ENCODE results near the gene RNF19B. TPM values are rescaled to one million over a fixed set of nuclear protein-coding genes. Genes with fewer than 3 reads are reported as not detected.
A peak's percentile ranks its signal among the peaks of the same experiment; 100 is the strongest.
"Not testable (repeated sequence)": the region's sequence is repeated elsewhere in the genome, so short reads cannot be mapped to it uniquely, and the experiment has no call there.

The RNF19B gene
- total and polyA plus RNA-seq, 7 donors: 10.4 to 32.5 (median 18.8) TPM

- no peaks in the 10 kb centered on the region for H3K9me3 ChIP-seq
- 47 to 64% (median 49%) methylated on average over 2 of the region's 2 CpGs for WGBS, 3 donors
- H3K27me3 ChIP-seq (ENCODE audit: insufficient read depth in 3 of 3, low read length in 2 of 3): no peaks in the 10 kb centered on the region
- peak in 2 of 4 donors; percentile 2 to 17 for ATAC-seq
- H3K27ac ChIP-seq: peak overlapping the region; percentile 30
- no peak for TF ChIP-seq CTCF (IDR thresholded peaks at IDR 0.05)
- intact Hi-C loops (cut with DNase I): no loop called here
- no peak for DNase-seq
- peaks cover 0 to 3% of the 10 kb centered on the region in 2 donors for H3K36me3 ChIP-seq (ENCODE audit: insufficient read depth in 1 of 2, low read depth in 1 of 2)
- H3K4me1 ChIP-seq: peaks cover 35% of the 10 kb centered on the region
- no peak overlapping the region for H3K4me3 ChIP-seq
Measured at GRCh38 chr1:32997381-32997891, 32.8 kb upstream of the RNF19B start.

GRCh38 chr1:32993324-32993636 lies 28.7 kb upstream of the RNF19B start:
- H3K27me3 ChIP-seq (ENCODE audit: insufficient read depth in 3 of 3, low read length in 2 of 3); H3K27ac ChIP-seq; H3K4me3 ChIP-seq; H3K9me3 ChIP-seq; H3K36me3 ChIP-seq (ENCODE audit: insufficient read depth in 1 of 2, low read depth in 1 of 2); ATAC-seq; DNase-seq; intact Hi-C loops (cut with DNase I): not testable (repeated sequence)
- peaks cover 45% of the 10 kb centered on the region for H3K4me1 ChIP-seq
- WGBS, 3 donors: 92 to 98% (median 96%) methylated on average over 8 of the region's 8 CpGs

- no peak for TF ChIP-seq CTCF (IDR thresholded peaks at IDR 0.05)
- Histone ChIP-seq H3K9me3 (no peaks in the 10 kb centered on the region), H3K27ac (peak overlapping the region; percentile 58), H3K4me3 (no peak overlapping the region), H3K36me3 (ENCODE audit: insufficient read depth in 1 of 2, low read depth in 1 of 2) (no peaks in the 10 kb centered on the region), H3K4me1 (peaks cover 40% of the 10 kb centered on the region), H3K27me3 (ENCODE audit: insufficient read depth in 3 of 3, low read length in 2 of 3) (no peaks in the 10 kb centered on the region)
- DNase-seq (peak; percentile 81 to 85), ATAC-seq (peak; percentile 59 to 78 (median 66))
- 57 to 68% (median 62%) methylated on average over 7 of the region's 7 CpGs for WGBS, 3 donors
- intact Hi-C loops (cut with DNase I): no loop called here
Measured at GRCh38 chr1:32992489-32993323, 28.1 kb upstream of the RNF19B start.

GRCh38 chr1:32991819-32992488 lies 27.3 kb upstream of the RNF19B start:
- no peak for TF ChIP-seq CTCF (IDR thresholded peaks at IDR 0.05)
- ATAC-seq (peak in 2 of 4 donors; percentile 4), DNase-seq (no peak)
- intact Hi-C loops (cut with DNase I): no loop called here
- Histone ChIP-seq H3K27me3 (ENCODE audit: insufficient read depth in 3 of 3, low read length in 2 of 3) (no peaks in the 10 kb centered on the region), H3K4me1 (peaks cover 32% of the 10 kb centered on the region), H3K27ac (peak overlapping the region; percentile 58), H3K4me3 (no peak overlapping the region), H3K36me3 (ENCODE audit: insufficient read depth in 1 of 2, low read depth in 1 of 2) (no peaks in the 10 kb centered on the region), H3K9me3 (no peaks in the 10 kb centered on the region)
- WGBS, 3 donors: 74 to 80% (median 77%) methylated on average over 9 of the region's 9 CpGs

GRCh38 chr1:32991386-32991785 lies 26.8 kb upstream of the RNF19B start:
- no peaks in the 10 kb centered on the region for H3K36me3 ChIP-seq (ENCODE audit: insufficient read depth in 1 of 2, low read depth in 1 of 2)
- no peak overlapping the region for H3K4me3 ChIP-seq
- peak in 1 of 4 donors; percentile 12 for ATAC-seq
- TF ChIP-seq CTCF (IDR thresholded peaks at IDR 0.05): no peak
- intact Hi-C loops (cut with DNase I): no loop called here
- H3K4me1 ChIP-seq: peaks cover 30% of the 10 kb centered on the region
- WGBS, 3 donors: 79 to 85% (median 85%) methylated on average over 5 of the region's 5 CpGs
- no peaks in the 10 kb centered on the region for H3K27me3 ChIP-seq (ENCODE audit: insufficient read depth in 3 of 3, low read length in 2 of 3)
- H3K9me3 ChIP-seq: no peaks in the 10 kb centered on the region
- no peak for DNase-seq
- H3K27ac ChIP-seq: no peak overlapping the region

Measured in psoas muscle (tissue), 8 donors.